GM18868 (cell line): ENCODE results near the gene JAZF1.

Experiments
- ATAC-seq: cut with Tn5 transposase; IDR thresholded peaks from one replicate; pipeline ENCODE4 v1.9.1; 2021; ENCODE audit warnings: mild to moderate bottlenecking, moderate library complexity; ENCODE audit not compliant: unreplicated experiment

JAZF1 gene

GRCh38 chr7:28180364-28181147 is at the start of gene JAZF1:
TSS of gene JAZF1 (minus strand) at chr7:28180795.
- ATAC-seq, result no peak

- no peak for ATAC-seq
Measured at GRCh38 chr7:28230261-28230660, 49.7 kb upstream of the JAZF1 start.

GRCh38 chr7:28228396-28228795 is 47.8 kb upstream of the JAZF1 start:
- ATAC-seq, result no peak

GRCh38 chr7:28226003-28226402 is 45.4 kb upstream of the JAZF1 start:
- no peak for ATAC-seq

- ATAC-seq, result no peak
Measured at GRCh38 chr7:28225576-28225975, 45.0 kb upstream of the JAZF1 start.

- ATAC-seq, result no peak
Measured at GRCh38 chr7:28224675-28225074, 44.1 kb upstream of the JAZF1 start.

GRCh38 chr7:28224172-28224571 is 43.6 kb upstream of the JAZF1 start:
- no peak for ATAC-seq

- no peak for ATAC-seq
Measured at GRCh38 chr7:28222636-28223035, 42.0 kb upstream of the JAZF1 start.

- no peak for ATAC-seq
Measured at GRCh38 chr7:28219793-28220192, 39.2 kb upstream of the JAZF1 start.

GRCh38 chr7:28217143-28217542 is 36.5 kb upstream of the JAZF1 start:
- ATAC-seq, result no peak

- ATAC-seq, result no peak
Measured at GRCh38 chr7:28211006-28211405, 30.4 kb upstream of the JAZF1 start.

- no peak for ATAC-seq
Measured at GRCh38 chr7:28208506-28208905, 27.9 kb upstream of the JAZF1 start.

GRCh38 chr7:28207486-28208158 is 27.0 kb upstream of the JAZF1 start:
- no peak for ATAC-seq

- no peak for ATAC-seq
Measured at GRCh38 chr7:28205506-28205905, 24.9 kb upstream of the JAZF1 start.

- no peak for ATAC-seq
Measured at GRCh38 chr7:28203508-28204240, 23.1 kb upstream of the JAZF1 start.

GRCh38 chr7:28202222-28202621 is 21.6 kb upstream of the JAZF1 start:
- no peak for ATAC-seq

- ATAC-seq, result no peak
Measured at GRCh38 chr7:28201131-28201530, 20.5 kb upstream of the JAZF1 start.

- no peak for ATAC-seq
Measured at GRCh38 chr7:28200598-28200997, 20.0 kb upstream of the JAZF1 start.

- no peak for ATAC-seq
Measured at GRCh38 chr7:28199021-28199510, 18.5 kb upstream of the JAZF1 start.

- no peak for ATAC-seq
Measured at GRCh38 chr7:28195910-28196620, 15.5 kb upstream of the JAZF1 start.
